Activated CD8-positive, alpha-beta memory T cell treated with anti-CD3 and anti-CD28 coated beads, Interleukin-2, amount 10 ng/mL, durations not matched to agents 7 days and 5 days (primary cell): ENCODE results near the gene MED25. TPM values are rescaled to one million over a fixed set of nuclear protein-coding genes. Genes with fewer than 3 reads are reported as not detected.

Experiments
- ATAC-seq: fragments of 150-1000 bp; cut with Tn5 transposase; one replicate; pipeline ENCODE4 v1.10.0; 2021; ENCODE audit warnings: moderate library complexity
- CTCF ChIA-PET: fragments of 350-600 bp; sonication (Branson Sonifier 250); formaldehyde crosslinking; loops from one replicate; lab custom pipeline; 2021; ENCODE audit warnings: antibody characterized with exemption; lab: Charles Lee
- DNase-seq: peaks from one replicate; pipeline ENCODE4 v3.0.0-alpha.2; 2020
- H3K27ac Mint-ChIP-seq: one replicate; pipeline ENCODE4 v1.8.0; 2021; ENCODE audit warnings: mild to moderate bottlenecking, mixed read lengths
- H3K27me3 Mint-ChIP-seq: one replicate; pipeline ENCODE4 v1.8.0; 2021; ENCODE audit warnings: mixed read lengths
- H3K36me3 Mint-ChIP-seq: one replicate; pipeline ENCODE4 v1.8.0; 2021; ENCODE audit warnings: mild to moderate bottlenecking, mixed read lengths
- H3K4me1 Mint-ChIP-seq: one replicate; pipeline ENCODE4 v1.8.0; 2021; ENCODE audit warnings: mixed read lengths
- H3K4me3 Mint-ChIP-seq: one replicate; pipeline ENCODE4 v1.8.0; 2021; ENCODE audit warnings: mild to moderate bottlenecking, moderate library complexity, mixed read lengths
- H3K9me3 Mint-ChIP-seq: one replicate; pipeline ENCODE4 v1.8.0; 2022; ENCODE audit warnings: low read depth, mixed read lengths
- total RNA-seq, 2 experiments: library from RNA; stranded (reverse); gene quantifications; one replicate each; pipeline ENCODE4 v1.2.3, GENCODE V29; 2021

MED25 gene
- total RNA-seq, 2 experiments from 2014 or later, result 57.5 to 70.5 TPM

- CTCF ChIA-PET, result no interaction called here
- no peak for DNase-seq
- Mint-ChIP-seq H3K36me3 (peaks cover 25% of the 10 kb centered on the region), H3K4me1 (peaks cover 7% of the 10 kb centered on the region), H3K4me3 (no peak overlapping the region), H3K27ac (no peak overlapping the region), H3K27me3 (no peaks in the 10 kb centered on the region), H3K9me3 (no peaks in the 10 kb centered on the region)
- no peak for ATAC-seq
Measured at GRCh38 chr19:49801966-49802661, 16.0 kb upstream of the MED25 start.

- no peaks in the 10 kb centered on the region for H3K27me3 Mint-ChIP-seq
- ATAC-seq, result no peak
- no peak for DNase-seq
- peaks cover 15% of the 10 kb centered on the region for H3K4me1 Mint-ChIP-seq
- H3K36me3 Mint-ChIP-seq, result peaks cover 25% of the 10 kb centered on the region
- no peak overlapping the region for H3K27ac Mint-ChIP-seq
- CTCF ChIA-PET, result no interaction called here
- H3K9me3 Mint-ChIP-seq, result no peaks in the 10 kb centered on the region
- H3K4me3 Mint-ChIP-seq, result no peak overlapping the region
Measured at GRCh38 chr19:49802836-49803528, 15.1 kb upstream of the MED25 start.

DNA sequence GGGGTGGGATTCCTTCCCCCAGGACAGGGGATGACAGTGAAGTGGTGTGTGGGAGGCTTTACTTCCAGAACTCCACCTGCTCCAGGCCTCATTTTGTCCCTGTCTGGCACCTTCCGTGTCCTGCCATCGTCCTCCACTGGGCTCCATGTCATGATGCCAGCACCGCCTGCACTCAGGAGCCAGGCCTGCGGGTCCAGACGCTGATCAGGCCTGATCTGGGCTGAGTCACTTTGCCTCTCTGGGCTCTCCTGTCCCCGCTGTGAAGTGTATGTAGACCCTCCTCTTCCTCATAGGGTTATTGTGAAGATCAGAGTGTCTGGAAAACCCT is 14.6 kb upstream of the MED25 start:
- CTCF ChIA-PET, result no interaction called here
- ATAC-seq, result no peak
- Mint-ChIP-seq H3K27ac (no peak overlapping the region), H3K27me3 (no peaks in the 10 kb centered on the region), H3K4me1 (peaks cover 19% of the 10 kb centered on the region), H3K36me3 (peaks cover 25% of the 10 kb centered on the region), H3K9me3 (no peaks in the 10 kb centered on the region), H3K4me3 (no peak overlapping the region)
- DNase-seq, result no peak

DNA sequence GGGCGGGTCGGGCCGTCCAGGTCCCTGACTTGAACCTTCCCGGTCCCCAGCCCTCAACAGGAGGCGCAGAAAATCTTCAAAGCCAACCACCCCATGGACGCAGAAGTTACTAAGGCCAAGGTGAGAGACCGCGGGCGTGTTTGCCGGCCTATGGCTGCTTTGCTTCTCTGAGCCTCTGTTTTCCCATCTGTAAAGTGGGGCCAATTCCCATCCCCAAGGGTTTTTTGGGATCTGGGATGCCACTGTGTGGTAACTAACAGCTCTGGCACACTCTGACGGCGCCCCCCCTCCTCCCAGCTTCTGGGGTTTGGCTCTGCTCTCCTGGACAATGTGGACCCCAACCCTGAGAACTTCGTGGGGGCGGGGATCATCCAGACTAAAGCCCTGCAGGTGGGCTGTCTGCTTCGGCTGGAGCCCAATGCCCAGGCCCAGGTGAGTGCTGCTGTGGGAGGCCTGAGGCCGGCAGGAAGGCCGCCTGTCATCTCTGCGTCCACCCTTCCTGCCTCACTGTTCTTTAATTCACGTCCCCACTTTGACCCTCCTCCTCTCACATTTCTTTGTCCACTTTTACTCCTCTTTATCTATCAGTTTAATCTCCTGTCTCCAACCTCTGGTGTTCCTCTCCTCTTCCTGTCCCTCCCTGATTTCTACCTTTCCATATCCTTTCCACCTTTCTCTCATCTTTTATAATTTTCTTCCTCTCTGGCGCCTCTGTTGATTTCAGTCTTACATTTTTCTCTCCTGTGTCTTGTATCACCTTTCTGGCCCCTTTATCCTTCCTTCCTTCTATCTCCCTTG is 12.1 kb upstream of the MED25 start:
- Mint-ChIP-seq H3K27me3 (no peaks in the 10 kb centered on the region), H3K27ac (peak overlapping the region; percentile 50), H3K4me1 (peaks cover 32% of the 10 kb centered on the region), H3K9me3 (no peaks in the 10 kb centered on the region), H3K4me3 (no peak overlapping the region), H3K36me3 (peaks cover 18% of the 10 kb centered on the region)
- DNase-seq, result no peak
- ATAC-seq, result no peak
- CTCF ChIA-PET, result interaction anchor here (0.8 to 1.9 kb wide), 2 partner anchors 27 to 89 kb away, joined by 3 to 5 read pairs; no protein-coding TSS in a partner anchor

GRCh38 chr19:49806620-49806959 is 11.5 kb upstream of the MED25 start:
- DNase-seq (no peak), ATAC-seq (no peak)
- H3K4me1 Mint-ChIP-seq, result peaks cover 32% of the 10 kb centered on the region
- CTCF ChIA-PET, result no interaction called here
- no peaks in the 10 kb centered on the region for H3K27me3 Mint-ChIP-seq
- no peaks in the 10 kb centered on the region for H3K9me3 Mint-ChIP-seq
- no peak overlapping the region for H3K4me3 Mint-ChIP-seq
- H3K27ac Mint-ChIP-seq, result peak overlapping the region; percentile 50
- peaks cover 18% of the 10 kb centered on the region for H3K36me3 Mint-ChIP-seq

GRCh38 chr19:49807058-49807903 is 10.8 kb upstream of the MED25 start:
- Mint-ChIP-seq H3K4me3 (no peak overlapping the region), H3K36me3 (peaks cover 18% of the 10 kb centered on the region), H3K9me3 (no peaks in the 10 kb centered on the region), H3K27ac (peak overlapping the region; percentile 90), H3K27me3 (no peaks in the 10 kb centered on the region), H3K4me1 (peaks cover 36% of the 10 kb centered on the region)
- CTCF ChIA-PET, result interaction anchor here (1.0 kb wide), 1 partner anchor 90 kb away, joined by 5 read pairs; no protein-coding TSS in a partner anchor
- DNase-seq, result no peak
- peak; percentile 20 for ATAC-seq

DNA sequence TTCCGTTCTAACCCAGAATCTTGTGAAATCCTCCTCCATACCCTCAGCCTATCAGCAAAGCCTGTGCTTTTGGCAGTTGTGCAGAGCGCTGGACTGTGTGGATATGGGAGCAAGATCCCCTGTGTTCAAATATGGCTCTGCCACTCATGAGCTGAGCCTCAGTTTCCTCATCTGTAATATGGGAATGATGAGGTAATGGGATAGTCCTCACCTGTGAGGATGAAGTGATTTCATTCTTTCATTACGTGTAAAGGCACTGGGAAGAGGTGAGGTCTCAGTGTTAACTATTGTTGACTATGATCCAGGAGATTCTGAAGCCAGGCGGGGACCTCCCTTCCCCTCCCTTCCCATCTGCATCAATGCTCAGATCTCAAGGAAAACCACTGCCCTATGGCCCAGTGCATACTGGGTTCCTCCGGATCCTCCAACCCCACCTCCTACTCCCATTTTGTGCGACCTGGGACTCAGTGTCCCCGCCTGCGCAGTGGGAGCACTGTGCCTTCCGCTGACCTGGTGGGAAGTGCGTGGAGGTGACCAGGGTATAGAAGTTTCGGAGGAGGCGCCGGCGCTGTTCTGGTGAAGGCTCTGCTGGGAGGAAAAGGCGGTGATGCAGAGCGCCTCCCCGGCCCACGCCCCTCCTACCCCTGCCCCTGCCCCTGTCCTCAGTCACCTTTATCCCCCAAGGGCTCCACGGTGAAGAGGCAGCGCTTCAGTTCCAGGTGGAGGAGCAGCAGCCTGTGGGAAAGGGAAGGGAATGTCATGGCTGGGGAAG is 10.0 kb upstream of the MED25 start:
- CTCF ChIA-PET, result interaction anchor here (1.0 kb wide), 1 partner anchor 90 kb away, joined by 5 read pairs; no protein-coding TSS in a partner anchor
- no peaks in the 10 kb centered on the region for H3K9me3 Mint-ChIP-seq
- H3K36me3 Mint-ChIP-seq, result peaks cover 13% of the 10 kb centered on the region
- DNase-seq (no peak), ATAC-seq (no peak)
- H3K4me1 Mint-ChIP-seq, result peaks cover 39% of the 10 kb centered on the region
- H3K27ac Mint-ChIP-seq, result peak overlapping the region; percentile 90
- no peaks in the 10 kb centered on the region for H3K27me3 Mint-ChIP-seq
- no peak overlapping the region for H3K4me3 Mint-ChIP-seq

GRCh38 chr19:49808711-49809159 is 9.4 kb upstream of the MED25 start:
- DNase-seq (peak; percentile 85), ATAC-seq (peak; percentile 24)
- Mint-ChIP-seq H3K27ac (peak overlapping the region; percentile 78), H3K9me3 (no peaks in the 10 kb centered on the region), H3K4me3 (peak overlapping the region; percentile 76), H3K4me1 (peaks cover 42% of the 10 kb centered on the region), H3K36me3 (peaks cover 7% of the 10 kb centered on the region), H3K27me3 (no peaks in the 10 kb centered on the region)
- CTCF ChIA-PET, result no interaction called here

GRCh38 chr19:49809160-49809940 is 8.7 kb upstream of the MED25 start:
- Mint-ChIP-seq H3K27me3 (no peaks in the 10 kb centered on the region), H3K9me3 (no peaks in the 10 kb centered on the region), H3K4me1 (peaks cover 47% of the 10 kb centered on the region), H3K36me3 (peaks cover 7% of the 10 kb centered on the region), H3K27ac (peak overlapping the region; percentile 78), H3K4me3 (peak overlapping the region; percentile 76)
- ATAC-seq, result peak; percentile 20
- peak; percentile 59 for DNase-seq
- CTCF ChIA-PET, result interaction anchor here (0.6 to 0.7 kb wide), 2 partner anchors 10 to 115 kb away, joined by 3 to 4 read pairs; no protein-coding TSS in a partner anchor

- Mint-ChIP-seq H3K4me3 (peak overlapping the region; percentile 76), H3K27me3 (no peaks in the 10 kb centered on the region), H3K36me3 (peaks cover 7% of the 10 kb centered on the region), H3K4me1 (peaks cover 51% of the 10 kb centered on the region), H3K27ac (no peak overlapping the region), H3K9me3 (no peaks in the 10 kb centered on the region)
- ATAC-seq, result no peak
- DNase-seq, result no peak
- CTCF ChIA-PET, result interaction anchor here (0.6 to 1.1 kb wide), 3 partner anchors 9 to 116 kb away, joined by 3 to 4 read pairs (median 3); no protein-coding TSS in a partner anchor
Measured at GRCh38 chr19:49809941-49810389, 8.1 kb upstream of the MED25 start.

GRCh38 chr19:49811328-49811727 is 6.8 kb upstream of the MED25 start:
- DNase-seq (no peak), ATAC-seq (no peak)
- no peaks in the 10 kb centered on the region for H3K27me3 Mint-ChIP-seq
- no peak overlapping the region for H3K4me3 Mint-ChIP-seq
- H3K9me3 Mint-ChIP-seq, result no peaks in the 10 kb centered on the region
- peaks cover 3% of the 10 kb centered on the region for H3K36me3 Mint-ChIP-seq
- H3K4me1 Mint-ChIP-seq, result peaks cover 49% of the 10 kb centered on the region
- CTCF ChIA-PET, result no interaction called here
- H3K27ac Mint-ChIP-seq, result no peak overlapping the region
